NCI-H2107 treated with DMSO at 0.1 percent for 48 hours (cell line): ENCODE data around the gene UBE3D.
"Not testable (repeated sequence)": the region's sequence is repeated elsewhere in the genome, so short reads cannot be mapped to it uniquely, and the experiment has no call there.

Source experiments
- DNase-seq: peaks from one replicate; lab custom pipeline; 2025; ENCODE audit not compliant: unreplicated experiment; lab: John Stamatoyannopoulos, UW

The UBE3D gene

GRCh38 chr6:82980086-82980485 is 85.6 kb downstream of the UBE3D start:
- no peak for DNase-seq

GRCh38 chr6:82979657-82980056 is 86.0 kb downstream of the UBE3D start:
- no peak for DNase-seq

GRCh38 chr6:82978362-82978945 is 87.2 kb downstream of the UBE3D start:
- no peak for DNase-seq

DNA sequence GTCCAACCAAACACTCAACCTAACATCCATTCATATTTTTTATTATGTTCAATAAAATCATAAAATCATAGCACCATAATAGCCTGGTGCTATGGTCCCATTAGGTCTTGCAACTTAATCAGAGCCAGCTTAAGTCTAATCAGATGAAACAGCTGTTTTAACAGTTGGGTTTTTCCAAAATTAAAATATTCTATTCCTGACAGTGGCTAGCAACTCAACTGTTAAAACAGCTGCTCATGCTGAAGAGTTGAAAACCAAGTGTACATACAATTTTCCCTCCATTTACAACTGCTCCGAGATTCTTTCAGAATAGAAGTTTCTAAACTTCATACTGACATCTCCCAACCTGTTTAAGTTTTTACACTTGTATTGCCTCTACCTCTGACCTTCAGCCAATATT is 89.5 kb downstream of the UBE3D start:
- DNase-seq: no peak

DNA sequence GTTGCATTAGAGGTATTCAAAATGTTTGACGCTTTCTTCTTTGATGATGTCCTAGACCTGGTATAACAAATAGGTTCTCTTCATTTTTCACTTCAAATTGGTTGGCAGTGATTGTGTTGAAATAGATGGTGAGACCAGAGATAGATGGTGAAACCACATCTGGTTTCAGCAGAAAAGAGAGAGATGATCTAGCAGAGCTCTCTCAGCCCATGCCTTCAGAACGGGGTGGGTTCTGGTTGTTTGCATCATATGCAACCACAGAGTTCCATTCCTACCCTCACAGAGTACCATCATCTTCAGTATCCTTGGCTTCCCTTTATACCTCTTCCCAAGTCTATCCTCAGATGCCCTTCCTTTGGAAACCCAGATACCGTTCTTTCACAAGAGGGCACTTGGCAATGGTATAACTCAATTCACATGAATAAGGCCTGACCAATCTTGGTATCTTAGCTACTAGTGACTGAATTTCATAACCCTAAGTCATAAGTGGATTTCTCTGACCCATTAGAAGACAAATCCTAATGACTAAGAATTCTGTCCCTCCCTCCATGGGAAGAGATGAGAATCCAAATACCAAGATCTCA is 93.7 kb downstream of the UBE3D start:
- no peak for DNase-seq

DNA sequence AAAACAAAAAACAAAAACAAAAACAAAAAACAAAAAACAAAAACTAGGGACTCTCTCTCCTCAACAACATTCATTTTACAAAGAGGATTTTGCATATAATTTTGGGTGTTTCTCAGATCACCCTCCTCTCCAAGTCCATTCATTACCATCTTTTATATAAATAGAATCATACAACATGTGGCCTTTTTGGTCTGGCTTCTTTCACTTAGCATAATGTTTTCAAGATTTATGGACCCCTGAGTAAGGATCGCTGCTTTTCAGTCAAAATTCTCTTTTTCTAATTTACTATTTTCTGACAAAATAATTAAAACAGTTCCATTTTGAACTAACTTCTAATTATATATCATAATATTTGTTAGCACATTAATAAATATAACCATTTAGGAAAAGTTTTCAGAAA is 94.8 kb downstream of the UBE3D start:
- no peak for DNase-seq

GRCh38 chr6:82968708-82969107 is 96.9 kb downstream of the UBE3D start:
- DNase-seq: no peak

DNA sequence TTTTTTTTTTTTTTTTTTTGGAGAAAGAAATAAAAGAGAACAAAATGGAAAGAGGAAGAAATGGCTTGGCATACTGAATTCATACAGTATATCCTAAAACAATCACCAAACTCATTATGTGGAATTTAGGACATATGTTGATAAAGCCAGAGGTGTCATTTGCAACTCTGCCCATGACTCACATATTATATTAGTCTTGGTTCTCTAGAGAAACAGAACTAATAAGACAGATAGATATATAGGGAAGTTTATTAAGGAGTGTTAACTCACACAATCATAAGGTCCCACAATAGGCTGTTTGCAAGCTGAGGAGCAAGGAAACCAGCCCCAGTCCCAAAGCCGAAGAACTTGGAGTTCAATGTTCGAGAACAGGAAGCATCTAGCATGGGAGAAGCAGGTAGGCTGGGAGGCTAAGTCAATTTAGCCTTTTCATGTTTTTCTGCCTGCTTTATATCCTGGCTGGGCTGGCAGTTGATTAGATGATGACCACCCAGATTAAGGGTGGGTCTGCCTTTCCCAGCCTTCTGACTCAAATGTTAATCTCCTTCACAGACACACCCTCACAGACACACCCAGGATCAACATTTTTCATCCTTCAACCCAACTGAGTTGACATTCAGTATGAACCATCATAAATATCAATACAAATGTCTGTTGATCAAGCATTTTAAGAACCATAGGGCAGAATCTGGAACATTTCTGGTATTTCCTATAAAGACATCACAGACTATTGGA is 102.3 kb downstream of the UBE3D start:
- no peak for DNase-seq

DNA sequence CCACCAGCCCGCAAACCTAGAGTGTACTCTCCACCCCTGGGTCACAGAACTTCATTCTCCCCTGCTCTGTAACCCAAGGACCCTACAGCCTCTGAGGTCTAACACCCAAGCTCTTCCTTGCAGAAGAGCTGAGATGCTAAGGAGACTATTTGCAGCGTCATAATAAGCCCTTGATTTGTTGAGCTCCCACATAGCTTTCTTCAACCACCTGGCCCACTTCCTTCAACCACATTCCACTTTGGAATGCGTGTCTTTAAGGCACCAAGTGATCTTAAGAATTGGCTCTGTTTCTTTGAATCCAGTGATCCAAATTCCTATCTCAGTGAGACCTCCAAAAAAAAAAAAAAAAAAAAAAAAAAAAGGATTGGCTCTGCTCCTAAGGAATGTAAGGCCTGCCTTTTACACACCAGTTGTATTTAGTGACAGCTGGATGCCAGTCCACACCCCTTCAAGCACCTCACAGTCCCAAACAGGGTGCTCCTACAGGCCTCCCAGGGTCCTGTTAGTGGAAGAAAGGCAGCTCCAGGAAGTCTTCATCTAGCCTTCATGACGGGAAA is 106.2 kb downstream of the UBE3D start:
- no peak for DNase-seq

GRCh38 chr6:82958551-82958950 is 107.1 kb downstream of the UBE3D start:
- no peak for DNase-seq

- no peak for DNase-seq
These were observed 107.8 kb downstream of the UBE3D start for GRCh38 chr6:82957868-82958245.

GRCh38 chr6:82957171-82957867 is 108.3 kb downstream of the UBE3D start:
- DNase-seq: no peak

DNA sequence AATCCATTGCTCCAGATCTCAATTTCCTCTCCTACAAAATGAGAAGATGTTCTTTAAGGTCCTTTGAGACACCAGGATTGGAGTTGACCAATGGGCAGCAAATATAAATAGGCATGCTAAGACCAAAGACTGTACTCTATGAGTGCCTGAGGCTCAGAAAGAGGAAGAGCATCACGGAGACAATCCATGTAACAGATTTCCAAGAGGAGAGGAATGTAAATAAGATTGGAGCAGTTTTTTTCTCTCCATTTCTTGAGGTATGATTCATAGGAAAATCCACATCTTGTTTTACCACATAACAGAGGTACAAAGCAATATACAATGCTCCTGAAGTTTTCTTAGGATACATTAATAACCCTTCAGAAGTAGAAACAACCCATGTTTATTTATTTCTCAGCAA is 109.8 kb downstream of the UBE3D start:
- DNase-seq: no peak

DNA sequence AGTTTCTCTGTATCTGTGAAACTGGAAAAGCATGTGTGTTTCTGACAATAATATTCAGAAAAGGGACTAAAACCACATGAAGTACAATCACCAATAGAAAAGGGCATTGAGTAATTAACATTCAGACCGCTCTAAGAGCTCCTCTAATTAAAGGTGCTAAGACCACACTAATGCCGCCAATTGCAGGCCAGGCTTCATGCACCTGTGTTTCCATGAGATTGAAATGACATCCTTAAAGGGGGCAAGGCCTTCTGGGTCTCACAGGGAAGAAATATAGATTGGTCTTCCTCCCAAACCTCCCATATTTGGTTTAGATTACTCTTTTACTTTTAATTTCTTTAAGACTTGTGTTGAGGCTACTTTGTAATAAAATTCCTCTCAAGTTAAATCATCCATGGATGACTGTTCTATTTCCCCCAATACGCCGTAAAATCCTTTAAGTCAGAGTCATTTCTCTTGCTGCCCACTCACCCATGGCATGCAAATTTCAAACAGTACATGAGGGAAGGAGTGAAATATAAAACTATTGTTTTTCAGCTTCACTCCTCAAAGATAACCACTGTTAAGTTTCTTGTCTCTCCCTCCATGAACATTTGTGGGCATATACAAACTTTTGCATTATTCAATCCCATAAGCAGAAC is 110.6 kb downstream of the UBE3D start:
- no peak for DNase-seq

DNA sequence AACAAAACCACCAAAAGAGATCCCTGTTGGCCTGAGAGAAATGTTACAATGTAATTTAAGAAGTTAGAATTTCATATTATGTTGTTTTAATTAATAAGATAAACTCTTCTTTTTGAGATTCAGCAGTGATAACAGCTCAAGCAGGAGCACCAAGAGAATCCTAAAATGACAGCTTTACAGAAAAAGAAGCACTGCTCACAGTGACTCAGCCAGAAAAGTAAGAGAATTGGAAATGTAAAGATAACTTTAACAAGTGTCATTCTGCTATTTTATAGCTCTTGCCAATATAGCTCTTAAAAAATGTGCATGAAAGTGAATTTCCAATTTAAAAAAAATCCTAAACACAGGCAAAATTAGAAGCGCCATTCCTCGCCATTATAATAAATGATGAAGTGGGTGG is 111.3 kb downstream of the UBE3D start:
- no peak for DNase-seq

- DNase-seq: no peak
These were observed 111.8 kb downstream of the UBE3D start for GRCh38 chr6:82953871-82954270.

DNA sequence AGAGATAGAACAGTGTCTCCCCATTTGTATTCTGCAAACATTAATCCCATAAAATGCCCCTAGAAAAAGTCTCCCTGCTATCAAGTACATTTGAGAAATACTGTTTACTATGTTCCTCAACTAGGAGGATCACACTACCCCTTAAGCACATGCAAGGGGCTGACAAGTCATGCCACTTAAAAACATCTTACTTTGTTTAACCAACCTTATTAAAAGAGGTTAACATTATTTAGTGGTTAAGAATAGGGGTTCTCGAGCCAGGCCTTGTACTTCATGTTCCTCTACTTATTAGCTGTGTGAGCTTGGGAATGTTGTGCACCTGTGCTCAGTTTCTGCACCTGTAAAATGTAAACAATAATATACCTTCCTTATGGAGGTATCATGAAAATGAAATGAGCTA is 113.7 kb downstream of the UBE3D start:
- no peak for DNase-seq

GRCh38 chr6:82951389-82951788 is 114.3 kb downstream of the UBE3D start:
- DNase-seq: no peak

DNA sequence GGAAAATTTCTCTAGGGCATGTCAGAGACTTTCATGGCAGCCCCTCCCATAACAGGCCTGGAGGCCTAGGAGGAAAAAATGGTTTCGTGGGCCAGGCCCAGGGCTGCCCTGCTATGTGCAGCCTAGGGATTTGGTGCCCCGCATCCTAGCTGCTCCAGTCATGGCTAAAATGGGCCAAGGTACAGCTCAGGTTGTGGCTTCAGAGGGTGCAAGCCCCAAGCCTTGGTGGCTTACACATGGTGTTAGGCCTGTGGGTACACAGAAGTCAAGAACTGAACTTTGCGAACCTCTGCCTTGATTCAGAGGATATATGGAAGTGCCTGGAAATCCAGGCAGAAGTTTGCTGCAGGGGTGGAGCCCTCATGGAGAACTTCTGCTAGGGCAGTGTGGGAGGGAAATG is 134.7 kb downstream of the UBE3D start:
- not testable (repeated sequence) for DNase-seq

- DNase-seq: no peak
These were observed 140.7 kb downstream of the UBE3D start for GRCh38 chr6:82924799-82925535.

- DNase-seq: no peak
These were observed 144.4 kb downstream of the UBE3D start for GRCh38 chr6:82921258-82921657.
